T-helper 9 cell (primary cell): ENCODE results near the gene FHOD3.

ENCODE experiments used
- DNase-seq: peaks from one replicate; pipeline ENCODE4 v3.0.0-alpha.2; 2020

The FHOD3 gene

GRCh38 chr18:36601316-36601715 is 303.8 kb downstream of the FHOD3 start:
- no peak for DNase-seq

GRCh38 chr18:36602071-36602470 is 304.6 kb downstream of the FHOD3 start:
- no peak for DNase-seq

GRCh38 chr18:36602620-36603019 is 305.1 kb downstream of the FHOD3 start:
- no peak for DNase-seq

- no peak for DNase-seq
Observed at GRCh38 chr18:36608107-36608506, 310.6 kb downstream of the FHOD3 start.

- no peak for DNase-seq
Observed at GRCh38 chr18:36610258-36610657, 312.7 kb downstream of the FHOD3 start.

- no peak for DNase-seq
Observed at GRCh38 chr18:36610661-36611060, 313.1 kb downstream of the FHOD3 start.

GRCh38 chr18:36613069-36613468 is 315.6 kb downstream of the FHOD3 start:
- no peak for DNase-seq

- DNase-seq = no peak
Observed at GRCh38 chr18:36613810-36614209, 316.3 kb downstream of the FHOD3 start.

GRCh38 chr18:36620788-36621187 is 323.3 kb downstream of the FHOD3 start:
- DNase-seq = no peak

- no peak for DNase-seq
Observed at GRCh38 chr18:36622610-36623009, 325.1 kb downstream of the FHOD3 start.

- DNase-seq = no peak
Observed at GRCh38 chr18:36623091-36623490, 325.6 kb downstream of the FHOD3 start.

GRCh38 chr18:36623681-36624190 is 326.2 kb downstream of the FHOD3 start:
- no peak for DNase-seq

- DNase-seq = no peak
Observed at GRCh38 chr18:36624451-36625167, 327.1 kb downstream of the FHOD3 start.

GRCh38 chr18:36625386-36625785 is 327.9 kb downstream of the FHOD3 start:
- no peak for DNase-seq

GRCh38 chr18:36627637-36628036 is 330.1 kb downstream of the FHOD3 start:
- no peak for DNase-seq

- no peak for DNase-seq
Observed at GRCh38 chr18:36628435-36629137, 331.1 kb downstream of the FHOD3 start.

- no peak for DNase-seq
Observed at GRCh38 chr18:36629138-36629530, 331.6 kb downstream of the FHOD3 start.

GRCh38 chr18:36629836-36630235 is 332.3 kb downstream of the FHOD3 start:
- DNase-seq = no peak

GRCh38 chr18:36630917-36631316 is 333.4 kb downstream of the FHOD3 start:
- DNase-seq = no peak

GRCh38 chr18:36633961-36634412 is 336.5 kb downstream of the FHOD3 start:
- DNase-seq = no peak

- DNase-seq = no peak
Observed at GRCh38 chr18:36634573-36635216, 337.2 kb downstream of the FHOD3 start.

GRCh38 chr18:36635414-36636096 is 338.0 kb downstream of the FHOD3 start:
- DNase-seq = no peak

GRCh38 chr18:36636237-36636817 is 338.8 kb downstream of the FHOD3 start:
- no peak for DNase-seq
